Left colon (tissue), 2 donors: Measurements from ENCODE around the gene KANTR. TPM values are rescaled to one million over a fixed set of nuclear protein-coding genes. Genes with fewer than 3 reads are reported as not detected.
A peak's percentile ranks its signal among the peaks of the same experiment; 100 is the strongest.

Source experiments
- ATAC-seq: fragments of 200-7000 bp; cut with Tn5 transposase; one replicate; pipeline ENCODE4 v1.9.1; 2020; ENCODE audit warnings: mild to moderate bottlenecking, moderate library complexity
- DNase-seq, 2 donors: peaks; one replicate each; pipeline ENCODE4 v3.0.0-alpha.2; 2020
- intact Hi-C, 2 donors: fragments of 100-400 bp; cut with DNase I in 1 of 2; cut with micrococcal nuclease in 1 of 2; formaldehyde crosslinking; loops; one replicate each; pipeline versions ENCODE4 v1.11.2 to v1.14.0; 2022; cut with DNase I, micrococcal nuclease
- long read RNA-seq: library from polyadenylated mRNA; unstranded; transcript quantifications from one replicate; pipeline ENCODE4 v2.0.0, GENCODE V29; 2021
- total RNA-seq, 2 donors: library from RNA; stranded (reverse); fragmentation: NEBNext Ultra II Directional; extraction: Animal tissue kit (Norgen Biotek cat#: 25700); gene quantifications; one replicate each; pipeline ENCODE4 v1.2.1, GENCODE V29; 2021
- donor health status: DM: no; HTN: no; CAD: no.
- donor health status: DM: yes; HTN: yes; CAD: no.

The KANTR gene
- total RNA-seq = 10 to 100 TPM in 1 of 2 donors, 1 to 10 TPM in 1; 8.9 to 12.2 TPM
- long read RNA-seq, partial matches to known transcripts = 0 of 1 reads
- long read RNA-seq, other reads (novel, unspliced or antisense) = 1 of 1 reads

- intact Hi-C loops = no loop called here
- DNase-seq (peak; percentile 84 to 90), ATAC-seq (peak; percentile 85)
Observed at GRCh38 chrX:53093748-53094581, at the start of gene KANTR. Gene KANTR (plus strand): TSS chrX:53094142. CDS start chrX:53124273, 30,131 bp downstream.

GRCh38 chrX:53044995-53045394, 48.9 kb upstream of the KANTR start:
- ATAC-seq (no peak), DNase-seq (no peak)
- intact Hi-C loops = no loop called here

GRCh38 chrX:53047228-53047627, 46.7 kb upstream of the KANTR start:
- ATAC-seq (no peak), DNase-seq (no peak)
- intact Hi-C loops = no loop called here

- intact Hi-C loops = no loop called here
- ATAC-seq (peak; percentile 88), DNase-seq (peak; percentile 30 to 34)
Observed at GRCh38 chrX:53048169-53049126, 45.5 kb upstream of the KANTR start, which contains the start of gene GPR173. Gene GPR173 (plus strand): TSS chrX:53048789. CDS start chrX:53076622, 27,833 bp downstream.

GRCh38 chrX:53049127-53049517, 44.8 kb upstream of the KANTR start:
- no peak for DNase-seq
- intact Hi-C loops = no loop called here
- ATAC-seq = no peak

- ATAC-seq = no peak
- intact Hi-C loops = no loop called here
- DNase-seq = no peak
Observed at GRCh38 chrX:53050841-53051240, 43.1 kb upstream of the KANTR start.

- intact Hi-C loops = no loop called here
- no peak for ATAC-seq
Observed at GRCh38 chrX:53055244-53055849, 38.6 kb upstream of the KANTR start.

GRCh38 chrX:53056292-53056691, 37.6 kb upstream of the KANTR start:
- no peak for ATAC-seq

More at GRCh38 chrX:53055244-53055849, 38.6 kb upstream of the KANTR start:
- no peak for DNase-seq

GRCh38 chrX:53065104-53065503, 28.8 kb upstream of the KANTR start:
- intact Hi-C loops = no loop called here
- ATAC-seq (no peak), DNase-seq (no peak)

More at GRCh38 chrX:53056292-53056691, 37.6 kb upstream of the KANTR start:
- intact Hi-C loops = no loop called here
- DNase-seq = no peak

- DNase-seq (no peak), ATAC-seq (no peak)
- intact Hi-C loops = no loop called here
Observed at GRCh38 chrX:53071064-53071463, 22.9 kb upstream of the KANTR start.

GRCh38 chrX:53071604-53072417, 22.1 kb upstream of the KANTR start:
- ATAC-seq (peak; percentile 82), DNase-seq (peak; percentile 75 to 76)
- intact Hi-C loops = no loop called here

- ATAC-seq (peak; percentile 20), DNase-seq (no peak)
- intact Hi-C loops = no loop called here
Observed at GRCh38 chrX:53072418-53073114, 21.4 kb upstream of the KANTR start.

GRCh38 chrX:53073115-53073586, 20.8 kb upstream of the KANTR start:
- intact Hi-C loops = no loop called here
- ATAC-seq (peak; percentile 20), DNase-seq (no peak)

- no peak for DNase-seq
- intact Hi-C loops = no loop called here
- ATAC-seq = no peak
Observed at GRCh38 chrX:53075011-53075410, 18.9 kb upstream of the KANTR start.

- ATAC-seq (no peak), DNase-seq (no peak)
- intact Hi-C loops = no loop called here
Observed at GRCh38 chrX:53076671-53077070, 17.3 kb upstream of the KANTR start.

- ATAC-seq (no peak), DNase-seq (no peak)
- intact Hi-C loops = no loop called here
Observed at GRCh38 chrX:53077207-53078197, 16.4 kb upstream of the KANTR start.
